ENCODE measurements around the gene MYO9B.

DNA sequence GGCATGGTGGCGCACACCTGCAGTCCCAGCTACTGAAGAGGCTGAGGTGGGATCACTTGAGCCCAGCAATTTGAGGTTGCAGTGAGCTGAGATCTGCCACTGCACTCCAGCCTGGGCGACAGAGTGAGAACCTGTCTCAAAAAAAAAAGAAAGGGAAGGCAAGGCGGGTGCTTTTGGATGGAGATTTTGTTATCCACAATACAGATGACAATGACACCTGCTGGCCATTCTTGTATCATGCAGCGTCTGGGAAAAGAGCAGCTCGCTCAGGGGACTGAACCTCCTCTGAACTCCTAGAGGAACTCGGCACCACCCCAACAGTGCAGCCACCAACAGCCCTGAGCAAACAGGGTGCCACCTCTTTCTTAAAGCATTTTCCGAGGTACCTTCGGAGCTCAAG is 23.1 kb upstream of the MYO9B start:
- TF ChIP-seq EZH2 (IDR thresholded peaks at IDR 0.05; ENCODE audit: low read length, missing control alignments), result no peak
- TF ChIP-seq, protein P1, sequence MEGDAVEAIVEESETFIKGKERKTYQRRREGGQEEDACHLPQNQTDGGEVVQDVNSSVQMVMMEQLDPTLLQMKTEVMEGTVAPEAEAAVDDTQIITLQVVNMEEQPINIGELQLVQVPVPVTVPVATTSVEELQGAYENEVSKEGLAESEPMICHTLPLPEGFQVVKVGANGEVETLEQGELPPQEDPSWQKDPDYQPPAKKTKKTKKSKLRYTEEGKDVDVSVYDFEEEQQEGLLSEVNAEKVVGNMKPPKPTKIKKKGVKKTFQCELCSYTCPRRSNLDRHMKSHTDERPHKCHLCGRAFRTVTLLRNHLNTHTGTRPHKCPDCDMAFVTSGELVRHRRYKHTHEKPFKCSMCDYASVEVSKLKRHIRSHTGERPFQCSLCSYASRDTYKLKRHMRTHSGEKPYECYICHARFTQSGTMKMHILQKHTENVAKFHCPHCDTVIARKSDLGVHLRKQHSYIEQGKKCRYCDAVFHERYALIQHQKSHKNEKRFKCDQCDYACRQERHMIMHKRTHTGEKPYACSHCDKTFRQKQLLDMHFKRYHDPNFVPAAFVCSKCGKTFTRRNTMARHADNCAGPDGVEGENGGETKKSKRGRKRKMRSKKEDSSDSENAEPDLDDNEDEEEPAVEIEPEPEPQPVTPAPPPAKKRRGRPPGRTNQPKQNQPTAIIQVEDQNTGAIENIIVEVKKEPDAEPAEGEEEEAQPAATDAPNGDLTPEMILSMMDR (conservative IDR thresholded peaks at IDR 0.05 in 1 of 2, IDR thresholded peaks at IDR 0.05 in 1 of 2; ENCODE audit: low read depth in 1 of 2, low read length in 2 of 2), result peak; percentile 54 to 61
